Bronchial epithelial cell (primary cell): ENCODE results near the gene OGFR. TPM values are rescaled to one million over a fixed set of nuclear protein-coding genes. Genes with fewer than 3 reads are reported as not detected.

Source experiments
- DNase-seq: peaks from one replicate; pipeline ENCODE4 v3.0.0-alpha.2; 2010; ENCODE audit warnings: low read depth
- FAIRE-seq: peaks from 2 replicates; lab custom pipeline; 2011; peaks lifted over from hg19 to GRCh38; lab: Jason Lieb, UNC
- H3K27me3 ChIP-seq: 2 replicates; pipeline ENCODE4 v1.5.1; 2011; ENCODE audit warnings: low read length; ENCODE audit not compliant: control insufficient read depth, insufficient read depth
- H3K36me3 ChIP-seq: 2 replicates; pipeline ENCODE4 v1.5.1; 2011; ENCODE audit warnings: low read length; ENCODE audit not compliant: control insufficient read depth, insufficient read depth
- H3K4me3 ChIP-seq: 2 replicates; pipeline ENCODE4 v1.5.1; 2011; ENCODE audit warnings: mild to moderate bottlenecking, low read depth, low read length, control low read depth
- CTCF ChIP-seq: IDR thresholded peaks from 2 replicates; pipeline ENCODE4 v1.5.1; 2011; ENCODE audit warnings: mild to moderate bottlenecking, moderate library complexity, low read length, control low read depth, inconsistent platforms; ENCODE audit not compliant: insufficient read depth, severe bottlenecking
- total RNA-seq: library from RNA; depleted of rRNA; stranded (reverse); fragments of >200 nt; gene quantifications from 2 replicates; pipeline ENCODE4 v1.2.1, GENCODE V29; 2014

The OGFR gene
- total RNA-seq, 1 donor from 2014 or later, result 16.1 TPM

- FAIRE-seq (no peak), DNase-seq (no peak)
- H3K4me3 ChIP-seq, result no peak overlapping the region
- H3K27me3 ChIP-seq, result no peaks in the 10 kb centered on the region
- H3K36me3 ChIP-seq, result no peaks in the 10 kb centered on the region
- TF ChIP-seq CTCF, result no peak
Measured at GRCh38 chr20:62773845-62774714, 30.6 kb upstream of the OGFR start.

DNA sequence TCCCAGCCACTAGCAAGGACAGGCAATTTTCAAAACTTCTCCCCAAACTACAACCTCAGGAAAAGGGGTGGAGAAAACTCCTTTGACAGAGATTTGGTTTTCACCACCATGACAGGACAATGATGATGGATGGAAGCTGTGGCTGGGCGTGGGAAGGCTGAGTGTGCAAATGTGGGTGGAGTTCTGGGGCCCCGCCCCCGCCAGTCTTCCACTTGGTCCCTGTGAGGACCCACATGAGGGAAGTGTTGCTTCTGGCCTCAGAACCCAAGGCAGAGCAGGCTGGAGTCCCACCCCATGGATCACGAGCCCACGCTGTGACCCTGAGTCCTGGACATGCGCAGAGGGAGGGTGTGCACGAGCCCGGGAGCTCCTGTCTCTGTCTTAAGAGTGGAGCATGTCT lies 29.9 kb upstream of the OGFR start:
- H3K36me3 ChIP-seq, result no peaks in the 10 kb centered on the region
- FAIRE-seq, result no peak
- DNase-seq, result no peak
- H3K4me3 ChIP-seq, result no peak overlapping the region
- no peaks in the 10 kb centered on the region for H3K27me3 ChIP-seq
- TF ChIP-seq CTCF, result no peak

DNA sequence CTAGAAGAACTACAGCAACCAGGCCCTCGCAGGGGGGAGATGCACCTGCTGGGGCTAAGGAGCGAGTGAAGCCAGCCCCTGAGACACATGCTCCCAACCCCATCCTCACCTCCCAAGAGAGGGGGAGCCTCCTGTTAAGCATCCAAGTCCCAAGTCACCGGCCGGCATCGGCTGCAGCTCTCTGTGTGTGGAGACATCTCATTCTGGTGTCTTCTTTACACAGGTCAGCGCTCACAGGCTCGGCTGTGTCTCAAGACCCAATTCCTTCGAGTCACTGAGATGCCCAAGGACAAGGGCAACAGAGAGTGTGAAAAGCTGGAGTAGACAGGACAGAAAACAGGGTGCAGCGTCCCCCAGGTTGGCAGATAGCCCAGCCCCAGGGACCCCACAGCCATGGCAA lies 29.4 kb upstream of the OGFR start:
- TF ChIP-seq CTCF, result no peak
- Histone ChIP-seq H3K36me3 (no peaks in the 10 kb centered on the region), H3K4me3 (no peak overlapping the region), H3K27me3 (no peaks in the 10 kb centered on the region)
- FAIRE-seq (no peak), DNase-seq (no peak)

- no peaks in the 10 kb centered on the region for H3K36me3 ChIP-seq
- no peak overlapping the region for H3K4me3 ChIP-seq
- no peak for TF ChIP-seq CTCF
- DNase-seq (no peak), FAIRE-seq (no peak)
- H3K27me3 ChIP-seq, result no peaks in the 10 kb centered on the region
Measured at GRCh38 chr20:62776035-62776691, 28.5 kb upstream of the OGFR start.

- Histone ChIP-seq H3K36me3 (no peaks in the 10 kb centered on the region), H3K27me3 (no peaks in the 10 kb centered on the region), H3K4me3 (no peak overlapping the region)
- TF ChIP-seq CTCF, result no peak
- FAIRE-seq, result no peak
- DNase-seq, result peak; percentile 41
Measured at GRCh38 chr20:62776692-62777527, 27.7 kb upstream of the OGFR start.
